GM19351 (cell line): ENCODE measurements around the gene SLC2A9.

Experiments used
- ATAC-seq: cut with Tn5 transposase; IDR thresholded peaks from one replicate; pipeline ENCODE4 v1.9.1; 2021; ENCODE audit warnings: mild to moderate bottlenecking, moderate library complexity; ENCODE audit not compliant: unreplicated experiment

The SLC2A9 gene

DNA sequence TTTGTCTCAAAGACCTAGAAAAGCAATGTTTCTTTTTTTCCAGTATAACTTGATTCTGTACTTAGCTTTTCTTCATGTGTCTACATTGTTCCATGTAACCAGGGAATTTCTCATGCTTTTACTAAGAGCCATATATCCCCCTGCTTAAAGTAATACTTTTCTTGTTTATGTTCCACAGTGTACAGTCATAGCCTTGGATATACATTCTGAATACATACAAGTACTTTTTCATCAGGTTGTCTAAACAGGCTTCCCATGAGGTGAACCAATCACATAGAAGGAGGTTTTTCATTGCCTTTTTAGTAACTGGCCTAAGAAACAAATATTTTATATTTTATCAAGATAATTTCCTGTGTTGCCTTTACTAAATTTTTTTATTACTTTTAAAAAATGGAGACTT, 52.8 kb downstream of the SLC2A9 start:
- no peak for ATAC-seq

DNA sequence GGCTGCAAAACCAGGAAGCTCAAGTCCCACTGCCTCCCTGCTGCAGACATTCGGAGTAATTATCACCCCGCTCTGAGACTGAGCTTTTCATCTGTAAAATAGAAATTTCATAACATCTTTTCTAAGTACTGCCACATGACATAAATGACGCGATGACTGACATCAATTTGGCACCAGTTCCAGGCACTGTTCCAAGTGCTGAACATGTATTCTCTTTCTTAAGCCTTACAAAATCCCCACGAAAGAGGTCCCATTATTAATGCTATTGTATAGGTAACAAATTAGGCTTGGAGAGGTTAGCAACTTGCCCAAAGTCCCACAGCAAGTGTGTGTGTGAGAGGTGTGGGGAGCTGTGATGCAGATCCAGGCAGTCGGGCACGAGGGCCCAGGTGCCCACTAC, 56.4 kb downstream of the SLC2A9 start:
- ATAC-seq = no peak

DNA sequence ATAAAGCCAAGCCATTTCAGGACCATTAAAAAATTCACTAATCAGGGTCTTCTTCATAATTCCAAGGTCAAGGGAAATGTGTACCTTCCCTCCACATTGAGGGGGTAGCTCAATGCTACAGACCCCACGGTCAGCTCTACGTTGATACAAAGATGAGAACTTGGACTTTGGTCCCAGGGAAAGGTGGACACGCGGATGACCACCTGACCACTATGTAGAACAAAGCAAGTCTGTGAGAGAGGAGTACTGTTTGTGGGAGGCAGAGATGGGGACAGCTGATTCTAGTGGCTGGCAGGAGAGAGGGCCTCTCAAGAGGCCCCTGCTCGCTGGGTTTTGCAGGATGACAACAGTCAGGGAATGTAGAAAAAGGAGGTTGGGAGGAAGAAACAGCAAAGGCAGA, 58.0 kb downstream of the SLC2A9 start:
- no peak for ATAC-seq

DNA sequence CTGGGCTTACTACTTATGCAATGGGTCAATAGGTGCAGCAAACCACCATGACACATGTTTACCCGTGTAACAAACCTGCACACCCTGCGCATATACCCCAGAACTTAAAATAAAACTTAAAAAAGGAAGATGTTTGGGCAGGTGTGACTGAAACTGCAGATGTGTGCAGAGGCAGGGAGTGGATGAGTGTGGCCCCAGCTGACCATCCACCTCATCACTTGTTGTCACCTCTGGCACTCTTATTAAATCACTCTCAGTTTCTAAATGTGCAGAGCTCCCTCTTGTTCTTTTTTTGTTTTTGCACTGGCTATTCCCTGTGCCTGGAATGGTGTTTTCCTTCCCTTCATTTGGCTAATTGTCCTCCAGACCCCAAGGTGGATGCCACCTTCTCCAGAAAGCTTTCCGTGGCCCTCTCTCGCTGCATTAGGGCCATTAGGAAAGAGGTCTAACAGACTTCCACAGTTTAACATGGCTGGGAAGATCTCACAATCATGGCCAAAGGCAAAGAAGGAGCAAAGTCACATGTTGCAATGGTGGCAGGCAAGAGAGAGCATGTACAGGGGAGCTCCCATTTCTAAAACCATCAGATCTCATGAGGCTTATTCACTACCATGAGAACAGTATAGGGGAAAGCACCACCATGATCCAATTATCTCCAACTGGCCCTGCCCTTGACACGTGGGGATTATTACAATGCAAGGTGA, 58.5 kb downstream of the SLC2A9 start:
- no peak for ATAC-seq

DNA sequence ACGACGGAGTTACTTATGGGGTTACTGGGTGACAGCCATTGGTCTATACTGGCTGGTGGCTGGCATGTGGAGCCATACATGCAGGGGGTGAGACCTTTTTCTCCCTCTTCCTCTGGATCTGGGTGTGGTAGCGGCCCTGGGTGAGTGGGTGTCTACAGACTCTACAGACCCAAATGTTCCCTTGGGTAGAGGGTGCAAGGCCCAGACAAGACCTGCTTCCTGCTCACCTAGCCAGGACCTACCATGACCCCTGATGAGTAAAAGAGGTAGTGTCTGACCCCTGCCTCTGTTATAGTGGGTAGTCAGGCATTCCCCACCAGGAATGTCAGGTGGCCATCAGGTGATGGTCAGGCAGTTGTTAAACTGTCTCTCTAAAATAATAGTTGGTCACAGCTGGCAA, 66.8 kb downstream of the SLC2A9 start:
- ATAC-seq = no peak

DNA sequence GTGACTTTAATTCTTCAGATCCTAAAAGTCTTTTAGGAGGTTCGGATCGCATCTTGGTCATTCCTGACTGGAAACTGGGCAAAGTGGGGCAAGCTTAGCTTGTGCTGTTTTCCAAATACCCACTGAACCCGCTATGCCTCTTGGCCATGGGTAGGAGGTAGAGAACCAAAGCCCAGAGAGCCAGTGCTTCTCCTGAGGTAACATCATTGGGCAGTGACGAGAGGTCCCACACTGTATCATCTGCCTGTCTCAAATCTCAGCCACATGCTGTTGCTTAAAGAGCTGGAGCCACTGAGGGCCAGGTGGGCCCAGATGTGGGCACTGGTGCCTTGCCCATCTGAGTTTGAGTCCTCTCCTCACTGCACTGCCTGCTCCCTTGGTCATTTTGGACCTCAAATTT, 68.2 kb downstream of the SLC2A9 start:
- ATAC-seq = no peak

DNA sequence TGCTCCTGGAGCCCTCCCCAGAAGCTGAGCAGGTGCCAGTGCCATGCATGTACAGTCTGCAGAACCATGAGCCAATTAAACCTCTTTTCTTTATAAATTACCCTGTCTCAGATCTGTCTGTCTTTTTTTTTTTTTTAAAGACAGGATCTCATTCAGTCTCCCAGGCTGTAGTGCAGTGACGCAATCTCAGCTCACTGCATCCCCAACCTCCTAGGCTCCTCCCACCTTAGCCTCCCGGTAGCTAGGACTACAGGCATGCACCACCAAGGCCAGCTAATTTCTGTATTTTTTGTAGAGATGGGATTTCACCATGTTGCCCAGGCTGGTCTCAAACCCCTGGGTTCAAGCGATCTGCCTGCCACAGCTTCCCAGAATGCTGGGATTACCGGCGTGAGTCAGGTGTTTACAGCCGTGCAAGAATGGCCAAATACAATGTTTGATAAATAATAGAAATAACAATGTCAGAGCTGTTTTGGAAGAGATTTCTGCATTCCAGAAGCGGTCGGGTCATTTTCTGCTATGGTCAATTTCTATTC, 68.8 kb downstream of the SLC2A9 start:
- ATAC-seq = no peak

DNA sequence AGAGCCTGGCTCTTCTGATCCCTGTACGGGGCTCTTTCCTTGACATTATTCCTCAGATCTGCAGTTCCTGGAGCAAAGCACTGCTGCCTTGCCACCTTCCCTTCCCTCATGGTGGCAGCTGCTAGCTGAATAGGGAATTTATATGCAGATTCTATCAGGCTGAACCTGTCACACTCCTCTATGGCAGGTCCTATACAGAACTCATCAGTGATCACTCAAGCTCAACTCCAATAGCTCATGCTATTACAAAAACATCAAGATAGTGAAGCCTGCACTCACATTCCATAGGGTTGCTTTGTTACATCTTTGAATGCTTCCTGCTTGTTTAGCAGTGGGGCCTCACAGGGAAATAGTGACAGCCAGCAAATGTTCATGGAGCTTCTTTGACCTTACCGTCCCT, 71.7 kb downstream of the SLC2A9 start:
- ATAC-seq = no peak

DNA sequence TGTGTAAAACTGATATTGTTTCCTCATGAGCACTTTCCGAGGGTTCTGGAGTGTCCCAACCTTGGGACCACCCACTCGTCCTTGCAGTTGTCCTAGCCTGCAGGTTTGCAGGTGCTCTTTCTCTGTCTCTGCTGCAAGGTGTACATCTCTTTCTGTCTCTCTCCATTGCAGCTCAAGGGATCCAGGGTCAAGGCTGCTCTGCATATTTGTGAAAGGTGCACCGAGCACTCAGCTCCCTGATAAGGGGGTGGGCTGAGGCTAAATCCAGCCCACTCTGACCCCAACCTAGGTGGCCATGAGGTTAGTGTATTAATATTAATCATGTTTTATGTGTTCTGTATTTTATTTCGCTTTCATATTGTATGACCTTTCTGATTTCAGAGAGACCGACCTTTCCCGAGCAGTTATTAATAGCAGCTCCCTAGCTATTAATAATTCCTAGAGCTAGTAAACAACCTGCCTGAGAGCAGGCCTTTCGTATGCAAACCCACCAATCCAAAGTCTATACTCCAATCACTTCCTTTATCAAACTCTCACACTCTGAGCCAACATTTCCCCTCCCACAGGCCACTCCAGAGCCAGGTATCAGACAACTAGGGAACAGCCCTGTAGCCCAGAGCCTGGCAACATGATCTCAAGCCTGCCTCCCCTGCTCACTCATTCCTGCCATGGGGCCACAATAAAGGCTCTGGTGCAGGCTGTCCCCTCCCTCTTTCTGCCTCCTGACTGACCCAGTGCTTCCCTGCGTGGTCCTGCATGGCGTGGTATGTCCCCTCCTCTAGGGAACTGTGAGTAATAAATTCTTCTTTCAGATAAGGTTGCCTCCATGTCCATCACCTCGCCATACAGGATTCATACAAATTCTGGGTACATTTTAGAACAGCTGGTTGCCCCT, 73.9 kb downstream of the SLC2A9 start:
- ATAC-seq = no peak

DNA sequence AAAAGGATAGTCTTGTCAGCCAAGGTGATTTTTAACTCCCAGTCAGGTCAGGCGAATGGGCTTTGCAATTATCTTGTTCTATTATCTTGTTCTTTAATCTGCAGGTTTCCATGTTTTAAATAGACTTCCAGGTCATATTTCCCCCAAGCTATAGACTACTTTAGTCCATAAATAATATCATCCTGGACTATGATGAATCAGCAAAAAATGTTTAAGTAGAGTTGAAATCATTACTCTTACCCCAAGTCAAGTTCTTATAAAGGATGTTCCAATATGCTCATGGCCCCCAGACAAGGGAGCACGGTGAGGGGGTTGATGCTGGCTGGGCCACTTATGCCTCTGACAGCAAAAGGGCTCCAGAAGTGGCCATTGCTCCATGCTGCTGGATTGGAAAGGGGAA, 75.1 kb downstream of the SLC2A9 start:
- ATAC-seq = no peak

DNA sequence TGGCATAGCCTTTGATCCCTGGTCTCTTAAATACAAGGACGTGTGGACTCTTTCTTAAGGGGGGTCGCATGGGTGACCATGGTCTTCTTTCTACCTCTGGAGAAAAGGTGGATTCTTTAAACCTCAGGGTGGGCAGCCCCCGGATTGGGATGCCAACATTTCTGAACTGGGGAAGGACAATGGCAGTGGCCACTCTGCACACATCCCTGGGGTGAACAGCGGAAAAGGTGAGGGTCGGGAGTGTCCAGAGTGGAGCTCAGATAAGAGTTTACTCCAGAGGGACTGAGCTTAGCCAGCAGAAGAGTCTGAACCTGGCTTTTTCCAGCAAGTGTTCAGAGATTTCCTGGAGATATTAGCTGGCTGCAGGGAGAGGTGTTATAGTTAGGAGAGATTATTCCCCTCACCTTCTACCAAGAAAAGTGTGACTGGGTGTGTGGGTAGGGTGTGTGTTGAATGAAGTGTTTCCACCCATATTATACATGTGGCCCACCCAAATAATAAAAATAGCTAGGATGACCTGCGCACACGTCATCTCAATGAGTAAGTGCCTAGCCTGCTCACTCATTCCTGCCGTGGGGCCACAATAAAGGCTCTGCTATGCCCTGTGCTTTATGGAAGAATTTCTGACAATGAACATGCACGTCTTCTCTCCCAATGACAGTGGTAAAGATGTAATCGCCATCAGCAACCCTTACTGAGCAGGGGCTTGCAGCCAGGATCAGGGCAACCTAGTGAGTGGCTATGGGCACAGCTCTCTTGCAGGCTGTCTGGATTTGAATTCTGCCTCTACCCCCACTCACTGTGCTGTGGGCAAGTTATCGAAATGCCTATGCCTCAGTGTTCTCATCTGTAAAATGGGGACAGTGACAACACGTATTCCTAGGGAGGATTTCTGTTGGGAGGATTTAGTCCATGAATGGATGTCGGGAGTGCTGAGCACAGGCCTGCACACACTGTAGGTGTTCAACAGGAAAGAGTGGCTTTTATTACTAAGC, 76.6 kb downstream of the SLC2A9 start:
- ATAC-seq = no peak

DNA sequence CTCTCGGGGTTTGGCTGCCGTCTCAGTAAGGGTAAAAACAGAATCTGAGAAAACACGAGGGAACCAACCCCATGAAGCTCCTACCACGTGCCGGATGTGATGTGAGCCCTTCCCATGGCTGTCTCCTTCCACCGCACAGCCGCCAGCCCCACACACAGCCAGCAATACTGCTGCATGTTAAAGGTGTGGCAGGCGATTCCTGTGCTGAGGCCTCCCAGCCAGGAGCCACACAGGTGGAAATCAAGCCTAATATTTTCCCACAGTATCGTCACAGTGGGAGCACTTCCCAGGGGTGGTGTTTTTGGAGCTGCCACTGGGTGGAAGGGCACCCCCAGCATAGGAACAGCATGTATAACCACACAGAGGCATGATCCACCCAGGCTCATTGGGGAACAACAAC, 77.5 kb downstream of the SLC2A9 start:
- ATAC-seq = no peak

DNA sequence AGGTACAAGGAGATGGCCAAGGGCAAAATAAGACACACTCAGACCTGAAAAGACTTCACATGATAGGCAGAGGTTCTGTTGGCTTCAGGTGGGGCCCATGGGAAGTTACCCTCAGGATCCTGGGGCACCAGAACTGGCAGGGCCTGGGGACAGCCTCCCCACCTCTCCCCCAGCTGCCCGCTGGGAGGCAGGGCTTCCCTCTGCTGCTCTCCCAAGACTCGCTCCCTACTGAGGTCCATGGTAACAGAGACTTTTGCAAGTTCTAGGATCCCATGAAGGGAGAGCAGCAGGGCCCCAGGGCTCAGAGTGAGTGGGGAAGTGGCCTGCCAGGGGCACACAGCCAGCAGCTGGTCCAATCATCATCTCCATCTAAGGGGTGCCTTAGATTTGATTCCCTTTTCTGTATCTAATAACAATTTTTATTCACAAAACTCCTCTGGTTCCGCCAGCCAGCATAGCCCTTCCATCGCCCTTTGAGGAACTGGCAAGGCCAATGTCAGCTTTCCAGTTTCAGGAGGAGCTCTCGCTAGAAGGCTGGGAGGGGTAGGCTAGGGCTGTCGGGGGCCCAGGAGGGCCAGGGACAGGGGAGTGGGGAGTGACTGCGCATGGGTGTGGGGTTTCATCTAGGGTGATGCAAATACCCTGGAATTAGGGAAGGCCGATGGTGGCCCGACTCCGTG, 78.2 kb downstream of the SLC2A9 start:
- ATAC-seq = no peak

DNA sequence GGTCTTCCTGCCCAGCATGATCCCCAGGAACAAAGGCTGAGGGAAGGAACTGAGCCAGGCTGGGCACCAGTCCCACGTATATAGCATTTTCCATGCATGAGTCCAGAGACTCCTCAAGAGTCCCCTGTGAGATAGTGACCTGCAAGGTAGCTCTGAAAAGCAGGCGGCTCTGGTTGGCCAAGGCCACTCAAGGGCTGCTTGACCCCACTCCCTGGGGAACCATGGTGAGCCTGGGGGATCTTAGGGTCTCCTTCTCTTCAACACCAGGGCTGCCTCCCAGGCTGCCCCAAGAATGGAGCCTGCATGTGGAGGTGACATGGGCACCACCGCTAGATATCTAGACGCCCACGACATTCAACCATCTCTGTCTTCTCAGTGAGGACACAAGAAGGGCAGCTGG, 79.2 kb downstream of the SLC2A9 start:
- no peak for ATAC-seq

DNA sequence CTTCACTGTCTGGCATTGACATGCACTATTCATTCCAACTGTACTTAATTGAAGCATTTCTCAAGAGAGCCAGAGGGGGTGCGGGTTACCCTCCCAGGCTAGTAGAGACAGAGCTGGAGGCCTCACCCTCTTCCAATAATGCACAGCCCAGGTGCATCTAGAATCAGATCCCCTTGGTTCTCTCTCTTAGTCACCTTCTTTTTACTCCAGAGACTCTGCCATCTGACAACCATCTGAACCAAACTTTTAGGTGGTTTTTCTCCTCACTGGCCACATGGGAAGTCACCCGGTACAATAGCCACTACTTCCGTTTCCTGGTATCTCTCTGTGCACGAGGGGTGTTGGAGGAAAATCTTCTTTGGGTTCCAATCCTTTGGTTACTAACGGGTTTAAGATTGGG, 81.3 kb downstream of the SLC2A9 start:
- ATAC-seq = no peak

DNA sequence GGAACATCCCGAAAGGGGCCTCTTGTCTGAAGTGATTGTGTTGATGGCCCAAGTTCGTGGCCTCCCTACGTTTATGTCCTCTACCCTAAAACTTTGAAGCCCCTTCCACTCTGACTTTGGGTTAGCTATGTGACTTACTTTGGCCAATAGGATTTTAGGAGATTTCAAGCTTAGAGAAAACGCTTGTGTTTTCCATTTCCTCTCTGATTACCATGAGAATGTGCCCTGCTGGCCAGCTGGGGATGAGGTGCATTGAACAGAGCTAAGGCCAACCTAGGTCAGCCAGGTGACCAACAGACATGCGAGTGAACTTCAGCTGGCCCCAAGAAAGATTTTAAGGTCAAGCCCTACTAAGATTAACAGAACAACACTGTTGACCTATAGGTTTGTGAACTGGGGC, 82.4 kb downstream of the SLC2A9 start:
- ATAC-seq = no peak

DNA sequence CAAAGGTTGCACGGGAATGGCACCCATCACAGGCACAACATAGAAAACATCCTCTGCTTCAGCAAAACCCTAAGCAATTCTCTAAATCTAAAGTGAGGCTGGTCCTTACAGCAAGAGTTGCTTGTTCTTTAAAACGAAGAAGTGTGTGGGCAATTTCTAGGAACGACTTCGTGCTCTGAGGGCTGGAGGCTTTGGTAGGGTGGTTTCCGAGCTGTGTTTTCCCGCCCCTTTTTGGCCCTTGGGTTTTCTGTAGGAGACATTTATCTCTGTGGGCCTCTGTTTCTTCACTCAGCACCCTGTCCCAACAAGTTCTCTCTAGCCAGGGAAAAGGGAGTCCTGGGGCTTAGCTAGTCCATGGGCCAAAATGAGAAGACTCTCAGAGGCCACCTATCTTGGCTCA, 84.2 kb downstream of the SLC2A9 start:
- no peak for ATAC-seq

DNA sequence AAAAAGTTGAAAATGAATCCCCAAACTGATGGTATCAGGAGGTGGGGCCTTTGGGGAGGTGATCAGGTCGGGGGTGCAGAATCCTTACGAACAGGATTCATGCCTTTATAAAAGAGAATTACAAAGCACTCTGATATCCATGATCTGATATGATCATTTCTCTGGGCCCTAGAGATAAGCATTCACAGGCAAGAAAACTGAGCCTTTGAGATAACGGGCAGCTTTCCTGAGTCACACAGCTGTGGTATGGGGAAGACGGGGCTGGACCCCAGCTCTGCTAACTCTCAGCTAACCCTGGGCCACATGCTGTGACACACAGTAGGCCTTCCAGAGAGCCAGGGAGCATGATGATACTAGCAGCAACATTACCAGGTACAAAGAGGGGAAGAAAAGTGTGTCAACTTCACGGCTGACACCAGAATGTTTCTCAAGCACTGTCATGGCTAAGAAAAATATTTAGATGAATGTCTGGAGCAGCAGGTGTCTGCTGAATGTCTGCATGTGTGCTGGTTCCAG, 85.1 kb downstream of the SLC2A9 start:
- ATAC-seq = no peak

DNA sequence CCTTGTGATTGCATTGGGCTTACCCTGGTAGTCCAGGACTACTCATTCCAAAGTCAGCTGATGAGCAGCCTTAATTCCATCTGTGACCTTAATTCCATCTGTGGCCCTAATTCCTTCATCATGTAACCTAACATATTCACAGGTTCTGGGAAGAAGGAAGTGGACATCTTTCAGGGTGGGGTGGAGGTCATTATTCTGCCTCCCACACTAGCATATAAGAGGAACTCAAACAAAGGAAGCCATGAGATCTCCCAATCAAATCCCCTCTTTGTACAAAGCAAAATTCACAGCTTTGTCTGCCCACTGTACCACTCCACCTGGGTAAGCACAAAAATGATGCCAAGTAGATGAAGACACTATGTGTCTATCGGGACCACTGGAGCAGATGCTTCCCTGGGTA, 87.3 kb downstream of the SLC2A9 start:
- ATAC-seq = no peak

DNA sequence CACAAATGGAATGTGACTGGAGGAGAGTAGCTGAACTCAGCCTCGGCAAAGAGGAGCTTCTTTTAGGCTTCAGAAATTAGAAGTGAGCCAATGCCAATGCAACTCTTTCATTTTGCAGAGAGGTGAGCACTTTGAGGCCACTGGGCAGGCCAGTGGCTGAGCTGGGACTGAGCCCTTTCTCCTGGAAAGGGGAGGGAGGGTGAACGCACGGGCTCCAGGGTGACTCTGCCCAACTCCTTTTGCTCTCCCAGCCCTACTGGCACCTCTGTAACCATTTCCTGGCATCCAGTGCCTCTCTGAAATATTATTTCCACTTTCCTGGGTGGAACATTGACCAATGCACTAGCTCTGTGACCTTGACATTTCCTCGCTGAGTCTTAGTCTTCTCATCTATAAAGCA, 88.1 kb downstream of the SLC2A9 start:
- ATAC-seq = no peak
